ENCODE data around the gene TRIM75.

DNA sequence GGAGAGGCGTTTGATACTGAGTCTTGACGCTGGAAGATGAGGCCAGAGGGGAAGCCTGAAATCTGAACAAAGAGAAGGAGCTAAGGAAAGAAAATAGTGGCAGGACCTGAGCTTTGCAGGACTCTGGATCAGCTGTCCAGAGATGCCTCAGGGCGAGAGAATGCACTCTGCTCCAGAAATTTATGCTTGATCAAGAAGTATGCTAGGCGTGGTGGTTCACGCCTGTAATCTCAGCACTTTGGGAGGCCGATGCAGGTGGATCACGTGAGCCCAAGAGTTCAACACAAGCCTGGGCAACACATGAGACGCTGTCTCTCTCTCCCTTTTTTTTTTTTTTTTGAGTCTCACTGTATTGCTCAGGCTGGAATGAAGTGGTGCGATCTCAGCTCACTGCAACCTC is 1.9 kb downstream of the TRIM75 start:
- TF ChIP-seq, protein P1, sequence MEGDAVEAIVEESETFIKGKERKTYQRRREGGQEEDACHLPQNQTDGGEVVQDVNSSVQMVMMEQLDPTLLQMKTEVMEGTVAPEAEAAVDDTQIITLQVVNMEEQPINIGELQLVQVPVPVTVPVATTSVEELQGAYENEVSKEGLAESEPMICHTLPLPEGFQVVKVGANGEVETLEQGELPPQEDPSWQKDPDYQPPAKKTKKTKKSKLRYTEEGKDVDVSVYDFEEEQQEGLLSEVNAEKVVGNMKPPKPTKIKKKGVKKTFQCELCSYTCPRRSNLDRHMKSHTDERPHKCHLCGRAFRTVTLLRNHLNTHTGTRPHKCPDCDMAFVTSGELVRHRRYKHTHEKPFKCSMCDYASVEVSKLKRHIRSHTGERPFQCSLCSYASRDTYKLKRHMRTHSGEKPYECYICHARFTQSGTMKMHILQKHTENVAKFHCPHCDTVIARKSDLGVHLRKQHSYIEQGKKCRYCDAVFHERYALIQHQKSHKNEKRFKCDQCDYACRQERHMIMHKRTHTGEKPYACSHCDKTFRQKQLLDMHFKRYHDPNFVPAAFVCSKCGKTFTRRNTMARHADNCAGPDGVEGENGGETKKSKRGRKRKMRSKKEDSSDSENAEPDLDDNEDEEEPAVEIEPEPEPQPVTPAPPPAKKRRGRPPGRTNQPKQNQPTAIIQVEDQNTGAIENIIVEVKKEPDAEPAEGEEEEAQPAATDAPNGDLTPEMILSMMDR (IDR thresholded peaks at IDR 0.05; ENCODE audit: borderline replicate concordance, extremely low read depth, low read length, poor library complexity, severe bottlenecking), result no peak
- TF ChIP-seq EZH2 (IDR thresholded peaks at IDR 0.05; ENCODE audit: borderline replicate concordance, low read depth, low read length, severe bottlenecking), result no peak

Data from DND-41 (cell line).